HG03066 (cell line): ENCODE measurements around the gene CREB3L4.
A peak's percentile ranks its signal among the peaks of the same experiment; 100 is the strongest.

Source experiments
- ATAC-seq: cut with Tn5 transposase; IDR thresholded peaks from one replicate; pipeline ENCODE4 v1.9.1; 2021; ENCODE audit warnings: low read depth; ENCODE audit not compliant: unreplicated experiment

CREB3L4 gene

DNA sequence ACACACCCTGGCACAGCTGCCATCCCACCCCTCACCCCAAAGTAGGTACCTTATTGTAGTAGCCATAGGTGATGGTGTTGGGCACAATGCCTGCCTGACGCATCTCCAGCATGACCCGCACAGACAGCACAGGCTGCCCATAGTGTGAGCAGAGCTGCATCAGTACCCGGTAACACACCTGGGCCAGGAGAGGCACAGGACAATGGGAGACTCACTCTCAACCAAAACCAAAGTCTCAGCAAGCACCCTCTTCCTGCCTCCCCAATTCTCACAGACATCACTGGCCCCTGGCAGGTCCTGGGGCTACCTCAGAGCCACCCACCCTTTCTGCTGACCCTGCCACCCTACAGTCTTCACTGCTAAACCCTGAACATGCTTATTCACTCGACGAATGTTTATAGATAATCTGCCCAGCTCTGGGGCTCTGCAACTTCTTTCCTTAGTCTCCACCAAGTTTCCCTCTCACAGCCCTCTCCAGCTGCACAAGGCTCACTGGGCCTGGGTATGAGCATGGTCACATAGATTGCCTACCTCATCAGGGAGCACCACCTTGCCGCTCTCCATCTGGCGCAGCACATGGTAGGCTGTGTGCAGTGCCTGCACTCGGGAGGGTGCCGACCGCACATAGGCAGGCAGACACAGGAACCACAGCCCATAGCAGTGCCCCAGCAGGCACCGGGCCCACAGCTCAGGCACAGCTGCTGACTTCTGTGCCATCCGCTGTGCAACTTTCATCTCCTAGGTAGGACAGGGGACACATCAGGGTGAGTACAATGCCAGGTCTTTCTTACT lies 31.5 kb upstream of the CREB3L4 start:
- ATAC-seq = no peak

DNA sequence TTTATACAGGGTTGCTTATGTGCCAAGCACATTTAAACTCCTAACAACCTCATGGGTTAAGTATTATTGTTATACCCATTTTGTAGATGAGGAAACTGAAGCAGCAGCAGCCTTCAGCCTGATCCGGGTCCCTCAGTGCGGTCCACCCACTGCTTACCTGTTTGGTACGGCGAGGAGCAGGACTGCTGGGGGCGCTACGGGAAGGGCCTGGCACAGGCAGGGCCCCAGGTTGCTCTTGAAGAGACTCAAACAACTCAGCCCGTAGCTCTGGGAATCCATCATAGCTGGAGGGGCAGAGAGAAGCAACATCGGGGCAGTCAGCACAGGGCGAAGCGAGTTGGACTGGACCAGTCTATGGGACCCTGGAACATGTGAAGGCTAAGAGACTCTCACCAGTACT lies 30.4 kb upstream of the CREB3L4 start:
- ATAC-seq = no peak

DNA sequence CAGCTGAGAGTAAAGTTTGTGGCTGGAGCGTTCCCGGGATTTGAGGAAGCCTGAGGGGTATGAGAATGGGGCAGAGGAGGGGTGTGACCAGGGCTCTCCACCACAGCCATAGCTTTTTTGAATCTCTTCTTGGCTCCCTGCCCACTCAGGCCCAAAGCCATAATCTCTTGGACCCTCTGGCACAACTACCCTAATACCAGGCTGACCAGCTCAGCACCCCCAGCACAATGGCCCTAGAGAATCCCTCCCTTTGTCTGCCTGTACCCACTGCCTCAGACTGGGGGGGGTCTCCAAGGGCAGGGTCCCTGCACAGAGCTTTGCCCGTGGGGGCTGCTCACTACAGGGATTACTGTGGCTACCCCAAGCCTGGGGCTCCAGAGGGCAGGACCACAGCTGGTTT lies 28.7 kb upstream of the CREB3L4 start:
- ATAC-seq = no peak

DNA sequence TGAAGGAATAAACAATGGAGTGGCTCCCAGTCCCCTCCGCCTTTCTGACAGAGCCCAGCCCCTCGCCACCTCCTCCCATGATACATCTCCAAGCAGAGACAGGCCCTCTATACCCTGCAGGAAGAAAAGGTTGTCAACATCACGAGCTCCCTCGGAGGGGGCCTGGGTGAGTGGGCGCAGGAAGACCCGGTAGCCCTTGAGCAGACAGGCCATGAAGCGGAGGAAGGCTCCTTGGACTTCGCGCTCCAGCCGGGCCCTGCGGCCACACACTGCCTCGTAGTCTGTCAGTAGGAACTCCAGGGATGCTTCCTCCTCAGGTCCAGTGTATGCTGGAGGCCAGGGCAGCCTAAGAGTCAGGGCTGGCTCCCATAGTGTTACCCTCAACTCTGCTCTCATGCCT lies 28.2 kb upstream of the CREB3L4 start:
- no peak for ATAC-seq

DNA sequence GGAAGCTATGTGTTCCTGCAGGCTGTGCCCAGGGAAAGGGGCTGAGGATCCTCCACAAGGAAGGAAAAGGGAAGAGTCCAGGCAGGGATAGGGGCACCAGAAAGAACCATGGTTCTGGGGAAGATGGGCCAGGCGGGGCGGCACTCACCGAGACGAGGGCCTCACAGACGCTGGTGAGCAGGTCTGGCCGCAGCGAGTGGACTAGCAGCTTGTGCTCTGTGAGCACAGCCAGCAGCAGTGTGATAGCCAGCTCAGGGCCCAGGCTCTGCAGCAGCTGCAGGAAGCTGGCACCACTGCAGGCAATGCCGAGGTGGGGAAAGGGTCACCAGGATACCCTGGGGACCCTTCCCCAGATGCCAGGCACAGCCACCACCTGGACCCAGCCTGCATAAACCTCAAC lies 26.9 kb upstream of the CREB3L4 start:
- no peak for ATAC-seq

DNA sequence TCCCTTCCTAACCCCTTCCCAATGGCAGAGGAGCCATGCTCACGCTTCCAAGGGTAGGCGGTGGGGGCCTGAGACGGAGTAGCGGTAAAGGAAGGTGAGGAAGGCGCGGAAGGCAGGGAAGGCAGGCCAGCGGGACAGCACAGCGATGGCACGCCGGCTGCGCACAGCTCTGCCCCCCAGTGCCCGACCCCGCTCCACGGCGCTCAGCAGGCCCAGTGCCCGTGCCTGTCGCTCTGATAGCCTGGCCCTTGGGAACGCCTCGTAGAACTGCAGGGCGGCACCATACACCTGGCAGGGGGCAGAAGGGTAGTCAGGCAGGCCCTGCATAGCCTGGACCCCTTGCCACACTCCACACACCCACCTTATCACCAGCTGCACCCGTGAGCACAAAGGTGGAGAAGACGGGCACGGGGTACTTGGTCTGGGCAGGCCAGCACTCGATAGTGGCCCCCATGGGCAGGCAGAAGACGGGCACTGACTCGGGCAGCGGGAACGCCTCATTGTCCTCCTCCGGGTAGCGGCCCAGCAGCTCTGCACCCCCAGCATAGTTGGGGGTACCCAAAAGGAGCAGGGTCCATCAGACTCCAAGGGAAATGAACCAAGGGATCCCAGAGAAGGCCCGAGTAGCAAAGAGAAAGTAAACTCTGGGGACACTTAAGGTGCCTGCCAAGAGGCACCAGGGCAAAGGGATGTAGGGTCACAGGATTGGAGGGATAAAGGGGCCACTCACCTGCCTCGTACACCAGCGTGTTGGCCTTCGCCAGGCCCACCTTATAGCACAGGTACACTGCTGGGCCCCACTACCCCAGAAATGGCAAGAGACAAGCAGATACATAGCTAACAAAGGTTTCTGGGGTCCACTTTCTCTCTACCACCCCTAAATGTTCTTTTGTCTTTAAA lies 25.6 kb upstream of the CREB3L4 start:
- ATAC-seq = no peak

DNA sequence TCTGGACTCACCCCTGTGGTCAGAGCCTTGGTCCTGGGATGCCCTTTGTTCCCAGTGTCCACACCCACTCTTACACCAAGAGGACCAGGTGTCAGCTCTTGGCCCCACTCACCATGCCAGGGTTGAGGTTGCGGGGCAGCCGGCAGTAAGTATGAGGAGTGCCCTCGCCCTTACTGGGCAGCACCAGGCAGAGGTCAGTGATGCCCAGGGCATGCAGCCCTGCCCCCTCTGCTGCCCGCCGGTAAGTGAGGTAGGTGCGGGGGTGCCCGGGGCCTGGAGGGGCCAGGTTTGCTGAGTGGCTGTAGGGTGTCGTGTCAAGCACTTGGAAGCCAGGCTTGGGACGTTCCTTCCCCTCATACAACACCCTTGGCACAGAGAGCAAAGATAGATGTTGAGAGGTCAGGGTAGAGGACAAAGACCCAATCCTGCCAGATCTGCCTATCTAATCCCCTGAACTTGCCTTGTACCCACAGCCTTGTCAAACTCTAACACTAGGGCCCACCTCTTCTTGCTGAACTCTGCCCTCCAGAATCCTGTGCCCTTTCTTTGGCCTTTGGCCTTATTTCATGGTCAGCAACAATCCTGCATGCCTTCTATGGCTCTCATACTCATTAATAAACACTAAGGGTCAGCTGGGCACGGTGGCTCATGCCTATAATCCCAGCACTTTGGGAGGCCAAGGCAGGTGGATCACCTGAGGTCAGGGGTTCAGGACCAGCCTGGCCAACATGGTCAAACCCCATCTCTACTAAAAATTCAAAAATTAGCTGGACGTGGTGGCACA lies 24.7 kb upstream of the CREB3L4 start:
- ATAC-seq = no peak

DNA sequence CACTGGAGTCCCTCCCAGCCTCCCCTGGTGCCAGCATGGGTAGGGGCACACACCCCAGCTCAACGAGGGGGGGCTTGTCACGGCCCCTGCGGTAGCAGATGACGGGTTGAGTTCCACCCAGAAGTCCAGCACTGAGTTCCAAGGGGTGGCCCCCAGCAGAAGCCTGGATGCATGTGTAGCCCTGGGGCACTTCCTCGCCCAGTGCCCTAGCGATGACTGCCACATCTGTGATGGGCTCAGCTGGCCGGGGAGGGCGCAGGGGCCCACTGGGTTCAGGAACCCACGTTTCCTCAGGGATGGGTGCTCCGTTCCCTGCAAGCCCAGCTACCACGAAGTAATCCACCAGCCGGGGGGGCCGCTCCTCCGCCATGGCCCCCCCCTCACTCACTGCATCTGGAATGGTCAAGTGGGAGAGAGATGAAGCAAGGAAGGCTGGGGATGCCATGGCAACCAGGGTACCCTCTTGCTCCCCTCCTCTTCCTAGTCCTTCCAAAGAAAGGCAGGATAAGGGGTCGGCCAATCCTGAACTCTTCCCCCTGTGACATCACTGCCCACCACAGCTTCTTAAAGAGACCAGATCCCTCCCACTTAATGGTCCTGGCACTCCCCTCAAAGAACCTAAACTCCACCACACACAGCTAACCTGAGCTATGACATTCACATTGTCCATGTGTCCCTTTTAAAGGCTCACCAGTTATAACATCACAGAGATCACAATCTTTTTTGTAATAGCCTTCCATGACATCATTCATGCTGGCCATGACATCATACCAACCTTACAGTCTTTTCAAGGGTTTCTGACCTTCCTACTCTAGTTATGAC lies 23.5 kb upstream of the CREB3L4 start:
- no peak for ATAC-seq

DNA sequence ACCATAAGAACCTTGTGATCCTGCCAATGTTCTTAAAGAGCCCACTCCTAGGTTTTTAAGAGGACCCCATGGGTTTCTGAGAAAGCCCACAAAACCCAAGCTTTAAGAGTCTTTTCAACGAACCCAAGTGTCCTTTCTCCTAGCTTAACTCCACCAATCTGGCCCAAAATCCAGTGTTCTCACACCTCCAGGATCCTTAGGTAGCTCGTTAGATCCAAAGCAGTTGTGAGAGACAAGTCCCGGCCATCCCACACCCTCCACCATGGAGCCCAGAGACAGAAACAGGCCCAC lies 22.9 kb upstream of the CREB3L4 start:
- no peak for ATAC-seq

DNA sequence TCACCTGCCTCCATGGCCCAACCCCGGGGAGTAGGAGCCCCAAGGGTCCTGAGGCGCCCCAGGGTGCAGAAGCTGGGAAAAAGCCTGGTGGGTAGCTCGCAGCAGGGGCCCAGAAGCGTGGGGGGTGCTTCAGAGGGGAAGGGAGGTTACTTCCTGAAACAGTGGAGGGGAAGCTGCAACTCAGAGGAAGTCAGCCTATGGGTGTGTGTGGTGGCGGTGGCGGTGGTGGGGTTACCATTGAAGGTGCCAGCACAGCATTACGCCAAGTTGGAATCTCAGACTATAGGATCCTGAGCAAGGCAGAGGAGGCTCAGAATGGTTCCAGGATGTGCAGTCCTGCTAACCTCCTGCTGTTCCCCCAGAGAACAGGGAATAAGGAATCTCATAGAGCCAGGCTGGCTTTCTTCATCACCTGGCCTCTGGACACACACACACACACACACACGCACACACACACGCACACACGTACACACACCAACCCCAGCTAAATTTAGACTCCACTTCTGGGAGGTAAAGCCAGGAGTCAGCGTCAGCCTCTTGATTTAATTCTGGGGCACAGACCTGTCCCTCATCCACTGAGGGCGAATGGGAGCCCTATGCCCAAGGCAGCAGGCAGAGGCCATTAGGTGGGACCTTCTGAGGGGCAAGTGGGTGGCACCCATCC lies 22.4 kb upstream of the CREB3L4 start:
- no peak for ATAC-seq

DNA sequence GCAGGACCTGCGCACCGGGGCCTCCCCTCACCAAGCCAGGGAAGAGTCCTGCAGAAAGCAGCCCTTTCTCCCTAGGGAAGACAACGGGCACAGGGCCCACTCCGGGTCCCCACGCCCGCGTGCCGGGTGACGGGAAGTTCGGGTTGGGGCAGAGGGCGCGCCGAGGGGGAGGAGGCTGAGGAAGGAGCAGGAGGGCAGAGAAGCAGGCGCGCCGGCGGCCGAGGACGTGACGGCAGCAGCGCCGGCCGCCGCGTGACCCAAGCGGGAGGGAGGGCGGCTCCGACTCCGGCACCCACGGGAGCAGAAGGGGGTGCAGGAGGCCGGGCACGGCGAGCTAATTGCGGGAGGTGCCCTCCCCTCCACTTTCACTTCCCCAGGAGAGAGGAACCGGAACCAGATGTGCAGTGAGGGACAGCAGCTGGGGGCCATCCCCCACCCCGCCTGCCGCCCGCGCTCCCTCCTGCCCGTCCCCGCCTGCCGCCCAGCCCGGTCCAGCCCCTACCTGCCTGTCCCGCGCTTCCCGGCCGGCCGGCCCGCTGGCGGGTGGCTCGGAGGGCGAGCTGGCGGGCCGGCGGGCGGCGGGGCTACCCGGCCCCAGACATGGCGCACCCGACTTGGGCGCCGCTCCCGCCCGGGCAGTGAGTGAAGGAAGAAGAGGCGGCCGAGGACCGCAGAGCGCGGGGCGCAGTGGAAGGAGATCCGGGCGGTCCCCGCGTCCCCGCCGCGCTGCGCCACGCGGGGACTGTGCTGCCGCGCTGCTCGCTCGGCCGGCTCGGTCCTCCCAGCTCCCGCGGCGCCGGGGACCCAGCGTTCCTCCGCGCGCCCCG lies 21.7 kb upstream of the CREB3L4 start:
- ATAC-seq = peak; percentile 76

DNA sequence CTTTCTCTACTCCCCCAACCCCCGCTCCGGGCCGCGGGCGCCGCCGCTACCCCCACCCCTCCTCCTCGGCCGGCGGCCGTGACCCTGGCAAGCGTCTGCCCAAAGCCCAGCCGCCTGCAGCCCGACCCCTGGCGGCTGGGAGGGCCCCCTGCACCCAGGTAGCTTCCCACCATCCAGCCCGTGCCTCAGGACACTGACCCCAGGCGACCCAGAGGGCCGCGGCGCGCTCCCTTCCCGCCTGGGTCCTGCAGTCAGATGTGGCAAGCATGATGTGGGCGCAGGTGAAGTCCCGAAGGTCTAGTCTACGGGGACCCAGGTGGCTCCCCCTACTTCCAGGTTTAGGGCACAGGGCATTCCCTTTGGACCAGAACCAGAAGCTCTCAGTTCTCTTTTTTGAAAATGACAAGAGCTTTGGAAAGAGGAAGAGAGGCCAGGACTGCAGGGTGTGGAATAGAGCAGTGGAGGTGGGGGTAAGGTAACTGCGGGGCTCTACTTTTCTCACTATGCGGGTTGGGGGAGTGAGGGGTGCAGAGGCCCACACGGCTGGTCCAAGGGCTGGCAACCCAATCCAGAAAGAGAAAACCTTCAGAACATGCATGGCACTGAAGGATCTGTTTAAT lies 21.0 kb upstream of the CREB3L4 start, which contains the start of gene DENND4B:
DENND4B (minus strand) TSS at position 97 of the 620 bp plus-strand sequence. CDS start 2,344 bp downstream, outside the sequence.
- ATAC-seq = peak; percentile 62

DNA sequence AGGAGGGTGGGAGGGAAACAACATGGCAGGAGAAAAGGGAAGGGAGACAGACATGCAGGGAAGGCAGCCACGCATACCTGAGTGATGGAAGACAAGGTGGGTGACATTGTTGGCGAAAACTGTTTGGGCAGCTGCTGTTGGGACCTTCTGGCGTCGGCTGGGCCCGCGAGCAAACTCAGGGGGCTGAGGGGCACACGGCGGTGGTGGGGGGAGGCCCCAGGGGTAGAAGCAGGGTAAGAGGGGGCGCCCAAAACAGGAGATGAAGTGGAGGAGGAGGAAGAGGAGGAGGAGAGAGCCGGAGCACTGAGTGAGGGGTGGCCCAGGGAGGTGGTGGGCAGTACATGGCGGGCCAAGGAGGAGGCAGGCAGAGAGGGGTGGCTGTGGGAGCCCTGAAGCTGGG lies 16.5 kb upstream of the CREB3L4 start:
- ATAC-seq = no peak

DNA sequence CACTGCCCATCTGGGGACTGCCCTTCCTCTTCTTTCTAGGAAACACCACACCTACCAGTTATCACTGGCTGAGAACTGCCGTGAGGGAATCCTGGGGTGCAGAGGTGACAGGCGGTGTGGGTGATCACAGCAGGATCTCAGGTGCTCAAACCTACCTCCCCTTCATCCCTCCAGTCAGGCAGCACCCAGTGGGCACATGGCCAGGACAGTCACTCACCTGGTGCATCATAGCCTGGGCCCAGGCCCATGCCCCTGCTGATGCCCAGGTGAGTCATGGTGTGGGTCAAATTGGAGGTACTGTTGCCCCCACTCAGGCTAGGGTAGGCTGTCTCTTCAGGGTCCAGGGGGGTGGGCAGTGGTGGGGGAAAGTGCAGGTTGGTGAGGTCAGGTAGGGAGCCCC lies 15.9 kb upstream of the CREB3L4 start:
- ATAC-seq = no peak

DNA sequence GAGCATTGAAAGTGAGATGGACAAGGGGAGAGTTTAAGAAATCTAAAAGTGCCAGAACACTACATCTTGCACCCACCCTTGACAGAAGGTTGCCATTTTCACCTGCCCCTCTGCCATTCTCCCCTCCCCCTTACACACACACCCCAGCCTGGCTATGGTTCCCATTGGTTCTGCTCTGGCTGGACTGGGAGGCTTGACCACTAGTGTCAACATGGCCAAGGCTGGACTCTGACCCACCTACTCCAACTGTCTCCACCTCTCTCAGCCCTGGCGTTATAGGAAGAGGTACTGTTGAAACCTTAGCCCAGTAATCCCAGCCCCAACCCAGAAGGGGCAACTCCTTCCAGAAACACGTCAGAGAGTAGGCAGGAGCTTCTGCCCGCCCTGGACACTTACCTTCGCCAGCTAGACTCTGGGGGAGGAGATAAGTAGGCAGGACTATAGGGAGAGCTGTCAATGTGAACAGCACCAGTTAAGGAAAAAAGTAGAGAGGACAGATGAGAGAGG lies 13.8 kb upstream of the CREB3L4 start:
- ATAC-seq = no peak

DNA sequence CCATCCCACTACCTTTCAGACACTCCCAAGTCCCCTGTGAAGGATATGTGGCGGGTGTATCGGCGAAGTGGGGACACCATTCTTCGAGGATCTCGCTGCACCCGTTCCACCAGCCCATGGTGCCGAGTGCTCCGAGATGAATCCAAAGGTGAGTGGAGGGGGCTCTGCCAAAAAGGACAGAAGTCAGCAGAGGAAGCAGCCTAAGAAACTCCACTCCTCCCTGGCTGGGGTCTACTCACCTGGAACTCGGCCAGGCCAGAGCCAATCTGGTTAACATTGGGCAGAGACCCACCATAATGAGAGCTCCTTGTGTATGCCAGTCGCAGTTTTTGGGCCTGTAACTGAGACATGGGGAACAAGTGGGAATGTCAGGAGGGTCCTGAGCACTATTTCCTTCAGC lies 12.9 kb upstream of the CREB3L4 start:
- no peak for ATAC-seq

DNA sequence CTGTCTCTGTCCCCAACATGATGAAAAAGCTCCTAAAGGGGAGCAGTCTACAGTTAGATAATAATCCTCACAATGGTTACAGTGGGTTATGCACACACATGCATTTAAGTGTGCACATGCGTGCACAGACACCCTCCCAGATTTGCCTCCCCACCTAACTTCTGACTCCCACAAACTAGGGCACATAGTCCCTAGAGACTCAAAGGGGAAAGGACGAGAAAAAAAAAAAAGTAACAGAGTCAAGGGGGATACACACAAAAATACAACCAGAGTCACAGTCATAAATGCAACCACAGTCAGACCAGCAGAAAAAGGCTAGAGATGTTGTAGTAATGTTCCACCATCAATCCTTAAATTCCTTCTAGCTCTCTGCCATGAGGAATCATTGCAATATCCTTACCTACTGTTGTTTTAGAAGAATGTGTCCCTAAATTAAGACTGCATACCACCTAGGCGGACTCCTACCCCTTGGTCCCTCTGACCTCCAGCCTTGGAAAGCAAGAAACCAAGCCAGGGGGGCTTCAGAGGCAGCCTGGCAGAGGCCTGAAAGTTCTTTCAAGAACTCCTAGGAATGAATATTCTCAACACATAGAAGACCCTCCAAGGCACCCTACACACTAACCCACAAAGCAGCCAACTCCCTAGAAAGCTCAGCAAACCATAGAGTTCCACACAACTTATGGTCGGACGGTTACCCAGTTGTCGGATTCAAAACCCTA lies 10.5 kb upstream of the CREB3L4 start:
- no peak for ATAC-seq

DNA sequence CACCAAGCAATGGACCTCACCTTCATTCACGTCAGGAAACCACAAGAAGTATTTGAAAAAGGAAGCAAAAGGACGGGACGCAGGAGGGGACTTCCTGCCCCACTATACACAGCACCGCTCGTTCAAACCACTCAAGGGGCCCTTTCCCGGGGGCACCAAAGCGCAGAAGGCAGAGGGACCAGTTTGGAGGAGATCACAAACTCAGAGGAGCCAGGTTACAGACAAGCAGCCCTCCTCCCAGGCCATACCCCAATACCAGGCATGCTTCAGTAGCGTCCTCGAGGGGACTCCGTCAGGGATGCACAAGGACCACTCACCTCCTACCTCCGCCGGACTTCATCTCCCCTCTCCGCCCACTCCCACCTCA lies 10.0 kb upstream of the CREB3L4 start:
- peak; percentile 18 for ATAC-seq
